CD4-positive, alpha-beta memory T cell (primary cell): ENCODE data around the gene RHOH. TPM values are rescaled to one million over a fixed set of nuclear protein-coding genes. Genes with fewer than 3 reads are reported as not detected.
A peak's percentile ranks its signal among the peaks of the same experiment; 100 is the strongest.

Source experiments
- CTCF ChIA-PET: fragments of 350-600 bp; sonication (Branson Sonifier 250); formaldehyde crosslinking; loops from one replicate; lab custom pipeline; 2021; ENCODE audit warnings: inconsistent platforms; ENCODE audit not compliant: partially characterized antibody; lab: Charles Lee
- POLR2A ChIA-PET: fragments of 350-600 bp; sonication (Branson Sonifier 250); formaldehyde crosslinking; loops from one replicate; lab custom pipeline; 2021; ENCODE audit not compliant: partially characterized antibody; lab: Charles Lee
- DNase-seq, 5 donors: peaks; one replicate each; pipeline versions ENCODE4 v3.0.0 to v3.0.0-alpha.2; 2020 to 2022; ENCODE audit warnings: mixed read lengths in 1 of 5
- H3K27ac ChIP-seq: one replicate; pipeline ENCODE4 v1.7.0; 2013; ENCODE audit warnings: low read depth, low read length
- H3K27me3 ChIP-seq: 2 replicates; pipeline ENCODE4 v1.7.0; 2013; ENCODE audit warnings: mild to moderate bottlenecking, low read length, moderate library complexity; ENCODE audit not compliant: insufficient read depth
- H3K36me3 ChIP-seq: 2 replicates; pipeline ENCODE4 v1.7.0; 2013; ENCODE audit warnings: mild to moderate bottlenecking, low read length, moderate library complexity; ENCODE audit not compliant: insufficient read depth
- H3K4me1 ChIP-seq: 2 replicates; pipeline ENCODE4 v1.7.0; 2013; ENCODE audit warnings: mild to moderate bottlenecking, low read length, moderate library complexity; ENCODE audit not compliant: insufficient read depth
- H3K4me3 ChIP-seq, 2 donors: one replicate each; pipeline ENCODE4 v1.7.0; 2013; ENCODE audit warnings: low read length in 2 of 2, mild to moderate bottlenecking in 1 of 2
- H3K9me3 ChIP-seq, 2 donors: one replicate each; pipeline ENCODE4 v1.7.0; 2013; ENCODE audit warnings: low read length in 2 of 2, control low read depth in 1 of 2; ENCODE audit not compliant: control insufficient read depth in 1 of 2
- H3K27ac Mint-ChIP-seq, 7 donors: one replicate each; pipeline ENCODE4 v1.8.0; 2020 to 2021; ENCODE audit warnings: mixed read lengths in 7 of 7, mild to moderate bottlenecking in 6 of 7, inconsistent platforms in 3 of 7, moderate library complexity in 3 of 7
- H3K27me3 Mint-ChIP-seq, 2 donors: one replicate each; pipeline ENCODE4 v1.8.0; 2020 to 2021; ENCODE audit warnings: mixed read lengths in 2 of 2
- H3K36me3 Mint-ChIP-seq, 2 donors: one replicate each; pipeline ENCODE4 v1.8.0; 2020 to 2021; ENCODE audit warnings: mixed read lengths in 2 of 2, inconsistent platforms in 1 of 2, mild to moderate bottlenecking in 1 of 2
- H3K4me1 Mint-ChIP-seq, 4 donors: one replicate each; pipeline ENCODE4 v1.8.0; 2020 to 2021; ENCODE audit warnings: mixed read lengths in 4 of 4, mild to moderate bottlenecking in 1 of 4
- H3K4me3 Mint-ChIP-seq, 8 donors: one replicate each; pipeline ENCODE4 v1.8.0; 2020 to 2021; ENCODE audit warnings: mixed read lengths in 8 of 8, mild to moderate bottlenecking in 7 of 8, moderate library complexity in 6 of 8, inconsistent platforms in 3 of 8
- H3K9me3 Mint-ChIP-seq, 8 donors: one replicate each; pipeline ENCODE4 v1.8.0; 2020 to 2021; ENCODE audit warnings: mixed read lengths in 8 of 8, mild to moderate bottlenecking in 5 of 8, inconsistent platforms in 3 of 8, moderate library complexity in 1 of 8
- intact Hi-C: fragments of 100-400 bp; cut with micrococcal nuclease; formaldehyde crosslinking; loops from one replicate; pipeline ENCODE4 v1.15.1; 2023
- polyA plus RNA-seq, 2 donors: library from polyadenylated mRNA; unstranded; fragments of 300-500 nt; fragmentation: Illumina TruSeq; gene quantifications; one replicate each; pipeline ENCODE4 v1.2.3, GENCODE V29; 2021
- total RNA-seq, 2 experiments: library from RNA; stranded (reverse); gene quantifications; one replicate each; pipeline ENCODE4 v1.2.3, GENCODE V29; 2021

The RHOH gene
- total and polyA plus RNA-seq, 4 experiments from 2014 or later: 198 to 486 (median 233) TPM

DNA sequence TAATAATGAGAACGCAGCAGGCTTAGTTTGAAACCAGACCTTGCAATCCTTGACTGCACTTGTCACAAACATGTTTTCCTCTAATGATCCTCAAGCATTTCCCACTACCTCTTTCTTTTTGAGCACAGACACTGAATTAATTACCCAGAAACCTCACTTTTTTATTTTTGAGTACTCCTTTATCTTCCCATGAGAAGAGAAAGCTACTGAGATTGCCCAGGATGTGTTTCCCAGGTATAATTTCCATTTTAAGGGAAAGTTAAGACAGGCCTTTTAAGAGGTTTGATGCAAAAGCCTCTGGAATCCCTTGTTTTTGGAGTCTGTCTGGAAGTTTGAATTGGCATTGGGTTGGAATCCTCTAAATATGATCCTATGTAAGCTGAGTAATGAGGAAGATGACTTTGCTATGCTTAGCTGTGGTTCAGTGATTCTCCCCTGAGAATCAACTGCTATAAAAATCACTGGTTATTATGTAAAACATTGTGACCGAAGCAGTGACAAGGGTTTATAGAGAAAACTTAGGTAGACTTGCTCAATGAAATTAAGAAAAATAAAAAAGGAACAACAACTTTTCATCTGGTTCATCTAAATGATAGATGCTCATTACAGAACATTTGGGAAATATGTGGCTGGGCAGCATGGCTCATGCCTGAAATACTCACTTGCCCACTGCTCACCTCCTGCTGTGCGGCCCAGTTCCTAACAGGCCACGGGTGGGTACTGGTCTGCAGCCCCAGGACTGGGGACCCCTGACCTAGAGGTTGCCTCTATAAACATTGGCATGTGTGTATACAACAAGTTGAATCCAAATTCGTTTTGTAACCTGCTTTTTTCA lies 10.8 kb upstream of the RHOH start:
- POLR2A ChIA-PET: interaction anchor here (1.1 to 3.1 kb wide), 4 partner anchors 9 to 45 kb away, joined by 3 to 15 read pairs (median 7); partner anchors contain the start of gene RHOH
- peaks cover 31 to 45% (median 36%) of the 10 kb centered on the region in 4 donors for H3K4me1 Mint-ChIP-seq
- H3K4me1 ChIP-seq: peaks cover 44% of the 10 kb centered on the region

DNA sequence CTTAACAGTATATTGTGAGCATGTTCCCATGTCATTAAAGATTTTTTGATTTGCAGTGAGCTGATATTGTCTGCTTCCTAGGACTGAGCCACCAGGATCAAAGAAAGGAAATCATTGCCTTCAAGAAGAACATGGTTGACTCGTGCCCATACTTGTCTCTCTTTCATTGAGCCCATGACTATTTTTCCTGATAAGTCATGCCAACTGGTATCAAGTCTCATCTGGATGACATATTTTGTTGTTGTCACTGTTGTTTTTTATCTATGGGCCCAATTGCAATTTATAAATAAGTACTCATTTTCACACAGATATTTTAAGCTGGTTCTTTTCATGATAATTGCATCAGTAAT lies 10.2 kb upstream of the RHOH start:
- no peak for DNase-seq
- CTCF ChIA-PET: interaction anchor here (1.4 kb wide), 1 partner anchor 130 kb away, joined by 4 read pairs; no protein-coding TSS in a partner anchor
- intact Hi-C loops: no loop called here
- H3K4me3 ChIP-seq: no peak overlapping the region
- Mint-ChIP-seq H3K27ac (peak overlapping the region in 4 of 7 donors; percentile 8 to 42 (median 32)), H3K4me3 (peak overlapping the region in 1 of 8 donors; percentile 26), H3K36me3 (no peaks in the 10 kb centered on the region), H3K27me3 (no peaks in the 10 kb centered on the region), H3K9me3 (no peaks in the 10 kb centered on the region), H3K4me1 (peaks cover 31 to 51% (median 38%) of the 10 kb centered on the region in 4 donors)
- H3K4me1 ChIP-seq: peaks cover 44% of the 10 kb centered on the region
- H3K27ac ChIP-seq: no peak overlapping the region
- H3K36me3 ChIP-seq: no peaks in the 10 kb centered on the region
- no peaks in the 10 kb centered on the region for H3K27me3 ChIP-seq
- POLR2A ChIA-PET: interaction anchor here (1.0 to 3.1 kb wide), 5 partner anchors 8 to 34 kb away, joined by 3 to 15 read pairs (median 11); partner anchors contain the start of gene RHOH
- H3K9me3 ChIP-seq: no peaks in the 10 kb centered on the region

More for the DNA sequence above, 10.8 kb upstream of the RHOH start:
- Histone ChIP-seq H3K9me3 (no peaks in the 10 kb centered on the region), H3K27ac (no peak overlapping the region), H3K36me3 (no peaks in the 10 kb centered on the region), H3K27me3 (no peaks in the 10 kb centered on the region), H3K4me3 (no peak overlapping the region)
- no peaks in the 10 kb centered on the region for H3K27me3 Mint-ChIP-seq
- intact Hi-C loops: no loop called here
- no peaks in the 10 kb centered on the region for H3K9me3 Mint-ChIP-seq
- H3K27ac Mint-ChIP-seq: peak overlapping the region in 3 of 7 donors; percentile 32 to 71 (median 57)
- no peaks in the 10 kb centered on the region for H3K36me3 Mint-ChIP-seq
- DNase-seq: no peak
- H3K4me3 Mint-ChIP-seq: peak overlapping the region in 2 of 8 donors; percentile 20 to 26
- CTCF ChIA-PET: interaction anchor here (0.7 to 2.9 kb wide), 4 partner anchors 10 to 123 kb away, joined by 3 to 12 read pairs (median 6); partner anchors contain the start of gene RHOH

DNA sequence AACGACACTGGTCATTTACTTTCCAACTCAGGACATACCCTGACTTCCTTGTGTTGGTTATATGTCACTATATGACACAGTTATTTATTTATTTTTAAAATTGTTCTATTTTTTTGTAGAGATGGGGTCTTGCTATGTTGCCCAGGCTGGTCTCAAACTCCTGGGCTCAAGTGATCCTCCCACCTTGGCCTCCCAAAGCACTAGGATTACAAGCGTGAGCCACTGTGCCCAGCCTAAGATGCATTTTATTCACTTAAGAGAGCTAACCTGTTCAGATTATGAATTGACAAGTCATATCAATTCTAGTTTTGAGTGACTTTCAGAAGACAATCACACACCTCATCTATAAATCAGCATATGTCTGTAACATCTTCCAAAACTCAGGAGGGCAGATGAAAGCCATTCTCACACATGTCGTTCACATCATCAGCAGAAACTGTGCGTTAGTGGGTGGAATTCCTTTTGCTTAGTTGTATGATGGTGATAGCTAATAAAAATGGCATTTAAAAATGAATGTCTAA lies 9.4 kb upstream of the RHOH start:
- POLR2A ChIA-PET: interaction anchor here (1.0 to 5.9 kb wide), 6 partner anchors 10 to 121 kb away, joined by 3 to 24 read pairs (median 8); partner anchors contain the start of gene RHOH

DNA sequence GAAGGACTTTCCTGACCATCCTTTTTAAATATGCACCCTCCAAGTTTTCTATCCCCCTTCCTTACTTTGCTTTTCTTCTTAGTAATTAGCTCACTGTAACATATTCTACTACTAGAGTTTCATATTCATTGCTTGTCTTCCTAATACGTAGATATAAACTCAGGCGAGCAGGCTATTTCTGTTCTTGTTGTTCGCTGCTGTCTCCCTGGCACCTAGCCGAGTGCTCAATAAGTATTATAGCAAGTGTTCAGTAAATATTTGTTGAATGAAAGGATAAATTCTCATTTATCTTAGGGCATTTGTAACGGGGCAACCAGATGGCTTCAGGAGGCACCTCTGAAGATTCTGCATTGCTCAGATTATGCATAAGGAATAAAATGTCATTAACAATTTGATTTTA lies 6.8 kb upstream of the RHOH start:
- Mint-ChIP-seq H3K27me3 (no peaks in the 10 kb centered on the region), H3K4me3 (peak overlapping the region in 7 of 8 donors; percentile 5 to 96 (median 58)), H3K36me3 (peaks cover 0 to 1% of the 10 kb centered on the region in 2 donors), H3K27ac (peak overlapping the region; percentile 84 to 100 (median 97)), H3K9me3 (peaks cover 0 to 2% (median 0%) of the 10 kb centered on the region in 8 donors), H3K4me1 (peaks cover 42 to 76% (median 54%) of the 10 kb centered on the region in 4 donors)
- CTCF ChIA-PET: interaction anchor here (0.8 to 2.9 kb wide), 6 partner anchors 37 to 135 kb away, joined by 3 to 23 read pairs (median 4); no protein-coding TSS in a partner anchor
- no peak for DNase-seq
- Histone ChIP-seq H3K36me3 (no peaks in the 10 kb centered on the region), H3K4me3 (no peak overlapping the region), H3K27me3 (no peaks in the 10 kb centered on the region), H3K9me3 (no peaks in the 10 kb centered on the region), H3K27ac (peak overlapping the region; percentile 99), H3K4me1 (peaks cover 59% of the 10 kb centered on the region)
- intact Hi-C loops: loop anchor here (10.0 kb wide), 3 partner anchors 555 to 1525 kb away; partner anchors contain the start of genes KLF3 and SMIM14
- POLR2A ChIA-PET: interaction anchor here (0.7 to 27.4 kb wide), 7 partner anchors 10 to 118 kb away, joined by 3 to 1182 read pairs (median 24); no protein-coding TSS in a partner anchor

More for the DNA sequence above, 9.4 kb upstream of the RHOH start:
- intact Hi-C loops: no loop called here
- Histone ChIP-seq H3K27me3 (no peaks in the 10 kb centered on the region), H3K4me1 (peaks cover 48% of the 10 kb centered on the region), H3K4me3 (no peak overlapping the region), H3K9me3 (no peaks in the 10 kb centered on the region), H3K36me3 (no peaks in the 10 kb centered on the region), H3K27ac (no peak overlapping the region)
- peaks cover 32 to 57% (median 38%) of the 10 kb centered on the region in 4 donors for H3K4me1 Mint-ChIP-seq
- no peaks in the 10 kb centered on the region for H3K27me3 Mint-ChIP-seq
- CTCF ChIA-PET: interaction anchor here (1.4 kb wide), 1 partner anchor 129 kb away, joined by 4 read pairs; no protein-coding TSS in a partner anchor
- DNase-seq: no peak
- H3K9me3 Mint-ChIP-seq: no peaks in the 10 kb centered on the region
- no peaks in the 10 kb centered on the region for H3K36me3 Mint-ChIP-seq
- peak overlapping the region in 4 of 8 donors; percentile 18 to 58 (median 52) for H3K4me3 Mint-ChIP-seq
- peak overlapping the region; percentile 30 to 93 (median 64) for H3K27ac Mint-ChIP-seq

DNA sequence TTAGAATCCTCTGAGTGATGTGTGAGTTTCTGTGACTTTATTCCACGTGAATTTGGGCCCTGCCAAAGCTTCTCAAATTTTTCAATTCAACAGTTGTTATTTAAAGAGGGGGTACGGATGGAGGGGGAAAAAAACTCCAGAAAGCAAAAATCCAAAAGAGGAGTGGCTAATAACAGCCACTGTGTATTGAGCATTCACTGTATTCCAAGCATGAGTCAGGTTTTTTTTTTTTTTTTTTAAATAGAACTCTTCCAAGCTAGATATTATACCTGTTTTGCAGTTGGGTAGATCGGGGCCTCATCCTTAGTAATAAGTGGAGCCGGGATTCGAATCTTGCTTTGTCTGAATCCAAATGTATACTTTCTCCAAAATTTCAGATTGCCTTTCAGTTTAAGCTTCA lies 6.4 kb upstream of the RHOH start:
- Histone ChIP-seq H3K27ac (peak overlapping the region; percentile 99), H3K4me3 (no peak overlapping the region), H3K36me3 (no peaks in the 10 kb centered on the region), H3K4me1 (peaks cover 63% of the 10 kb centered on the region), H3K9me3 (no peaks in the 10 kb centered on the region), H3K27me3 (no peaks in the 10 kb centered on the region)
- peaks cover 0 to 1% of the 10 kb centered on the region in 2 donors for H3K36me3 Mint-ChIP-seq
- intact Hi-C loops: loop anchor here (10.0 kb wide), 3 partner anchors 556 to 1526 kb away; partner anchors contain the start of genes KLF3 and SMIM14
- H3K9me3 Mint-ChIP-seq: peaks cover 0 to 2% (median 0%) of the 10 kb centered on the region in 8 donors
- no peaks in the 10 kb centered on the region for H3K27me3 Mint-ChIP-seq
- ChIA-PET CTCF (interaction anchor here (0.8 to 2.9 kb wide), 7 partner anchors 17 to 135 kb away, joined by 3 to 23 read pairs (median 5); no protein-coding TSS in a partner anchor), POLR2A (interaction anchor here (0.7 to 27.4 kb wide), 7 partner anchors 10 to 118 kb away, joined by 3 to 1182 read pairs (median 24); no protein-coding TSS in a partner anchor)
- peaks cover 45 to 80% (median 58%) of the 10 kb centered on the region in 4 donors for H3K4me1 Mint-ChIP-seq
- H3K4me3 Mint-ChIP-seq: peak overlapping the region; percentile 79 to 96 (median 88)
- peak overlapping the region; percentile 84 to 100 (median 97) for H3K27ac Mint-ChIP-seq
- no peak for DNase-seq

DNA sequence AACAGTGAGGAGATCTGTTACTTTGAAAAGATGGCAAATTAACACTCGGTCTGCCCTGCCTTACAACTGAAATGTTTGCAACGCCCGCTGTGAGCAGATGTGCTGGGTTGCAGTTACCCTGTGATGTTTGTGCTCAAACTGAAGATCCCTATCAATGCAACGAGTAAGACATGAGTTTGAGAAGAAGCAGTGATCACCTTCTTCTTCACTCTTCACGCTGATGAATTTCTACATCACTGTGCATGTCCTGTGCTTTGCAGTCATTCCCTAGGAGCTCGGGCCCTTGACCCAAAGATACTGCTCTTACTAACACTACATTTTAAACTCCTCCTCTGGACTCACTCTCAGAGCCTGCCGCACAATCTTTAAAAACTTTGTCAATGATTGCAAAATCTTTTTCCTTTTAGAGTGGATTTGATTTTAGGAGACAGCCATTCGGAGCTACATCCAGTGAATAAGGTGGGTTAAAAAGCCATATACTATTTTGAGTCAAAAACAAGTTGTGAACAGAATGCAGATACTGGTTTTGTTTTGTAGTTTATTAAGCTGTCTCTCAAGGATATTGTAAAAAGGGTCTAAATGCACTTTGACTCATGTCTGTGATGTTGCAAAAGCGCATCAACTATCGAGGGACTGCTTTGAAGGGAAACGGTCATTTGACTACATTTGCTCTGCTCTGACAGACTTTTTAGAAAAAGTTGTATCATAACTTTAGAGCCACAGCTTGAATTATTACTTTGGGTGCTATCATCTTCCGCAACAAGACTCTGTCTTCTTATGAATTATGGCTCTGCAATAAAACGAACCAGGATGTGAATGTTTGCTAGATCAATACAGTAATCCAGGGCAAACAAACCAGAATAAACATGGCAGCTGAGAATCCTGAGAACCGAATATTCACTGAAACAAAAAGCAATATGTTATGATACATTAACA lies 5.7 kb upstream of the RHOH start:
- DNase-seq: no peak
- intact Hi-C loops: loop anchor here (10.0 kb wide), 3 partner anchors 556 to 1526 kb away; partner anchors contain the start of genes KLF3 and SMIM14
- Histone ChIP-seq H3K9me3 (no peaks in the 10 kb centered on the region), H3K27me3 (no peaks in the 10 kb centered on the region), H3K4me1 (peaks cover 63% of the 10 kb centered on the region), H3K4me3 (peak overlapping the region in 1 of 2 donors; percentile 5), H3K27ac (peak overlapping the region; percentile 99), H3K36me3 (no peaks in the 10 kb centered on the region)
- CTCF ChIA-PET: interaction anchor here (0.7 to 2.9 kb wide), 8 partner anchors 9 to 126 kb away, joined by 3 to 23 read pairs (median 6); no protein-coding TSS in a partner anchor
- Mint-ChIP-seq H3K4me3 (peak overlapping the region; percentile 79 to 96 (median 88)), H3K4me1 (peaks cover 50 to 82% (median 61%) of the 10 kb centered on the region in 4 donors), H3K27me3 (no peaks in the 10 kb centered on the region), H3K36me3 (peaks cover 0 to 1% of the 10 kb centered on the region in 2 donors), H3K27ac (peak overlapping the region; percentile 84 to 100 (median 97)), H3K9me3 (peaks cover 0 to 2% (median 0%) of the 10 kb centered on the region in 8 donors)
- POLR2A ChIA-PET: interaction anchor here (1.0 to 27.4 kb wide), 8 partner anchors 8 to 117 kb away, joined by 3 to 1182 read pairs (median 16); no protein-coding TSS in a partner anchor
